DOHH2 (cell line): ENCODE results near the gene HIPK1.

Source experiments
- CTCF ChIP-seq: fragments of 200-600 bp; sonication (generic); IDR thresholded peaks from one replicate; pipeline ENCODE4 v1.5.1; 2014; ENCODE audit warnings: antibody characterized with exemption, mild to moderate bottlenecking, low read depth, low read length; ENCODE audit not compliant: poor library complexity, severe bottlenecking
- EZH2phosphoT487 ChIP-seq: fragments of 200-600 bp; sonication (generic); IDR thresholded peaks from 2 replicates; pipeline ENCODE4 v1.6.1; 2017; ENCODE audit warnings: borderline replicate concordance, mild to moderate bottlenecking, antibody characterized with exemption, low read length, moderate library complexity, mixed read lengths

- TF ChIP-seq CTCF = no peak
- no peak for TF ChIP-seq EZH2phosphoT487
Measured at GRCh38 chr1:113993072-113993471, 63.9 kb downstream of the HIPK1 start.
